Bronchial epithelial cell (primary cell): Measurements from ENCODE around the gene DMD. TPM values are rescaled to one million over a fixed set of nuclear protein-coding genes. Genes with fewer than 3 reads are reported as not detected.

Experiments
- DNase-seq: peaks from one replicate; pipeline ENCODE4 v3.0.0-alpha.2; 2010; ENCODE audit warnings: low read depth
- FAIRE-seq: peaks from 2 replicates; lab custom pipeline; 2011; peaks lifted over from hg19 to GRCh38; lab: Jason Lieb, UNC
- H3K27me3 ChIP-seq: 2 replicates; pipeline ENCODE4 v1.5.1; 2011; ENCODE audit warnings: low read length; ENCODE audit not compliant: control insufficient read depth, insufficient read depth
- H3K36me3 ChIP-seq: 2 replicates; pipeline ENCODE4 v1.5.1; 2011; ENCODE audit warnings: low read length; ENCODE audit not compliant: control insufficient read depth, insufficient read depth
- H3K4me3 ChIP-seq: 2 replicates; pipeline ENCODE4 v1.5.1; 2011; ENCODE audit warnings: mild to moderate bottlenecking, low read depth, low read length, control low read depth
- CTCF ChIP-seq: IDR thresholded peaks from 2 replicates; pipeline ENCODE4 v1.5.1; 2011; ENCODE audit warnings: mild to moderate bottlenecking, moderate library complexity, low read length, control low read depth, inconsistent platforms; ENCODE audit not compliant: insufficient read depth, severe bottlenecking
- total RNA-seq: library from RNA; depleted of rRNA; stranded (reverse); fragments of >200 nt; gene quantifications from 2 replicates; pipeline ENCODE4 v1.2.1, GENCODE V29; 2014

The DMD gene
- total RNA-seq, 1 donor from 2014 or later: 4.5 TPM

DNA sequence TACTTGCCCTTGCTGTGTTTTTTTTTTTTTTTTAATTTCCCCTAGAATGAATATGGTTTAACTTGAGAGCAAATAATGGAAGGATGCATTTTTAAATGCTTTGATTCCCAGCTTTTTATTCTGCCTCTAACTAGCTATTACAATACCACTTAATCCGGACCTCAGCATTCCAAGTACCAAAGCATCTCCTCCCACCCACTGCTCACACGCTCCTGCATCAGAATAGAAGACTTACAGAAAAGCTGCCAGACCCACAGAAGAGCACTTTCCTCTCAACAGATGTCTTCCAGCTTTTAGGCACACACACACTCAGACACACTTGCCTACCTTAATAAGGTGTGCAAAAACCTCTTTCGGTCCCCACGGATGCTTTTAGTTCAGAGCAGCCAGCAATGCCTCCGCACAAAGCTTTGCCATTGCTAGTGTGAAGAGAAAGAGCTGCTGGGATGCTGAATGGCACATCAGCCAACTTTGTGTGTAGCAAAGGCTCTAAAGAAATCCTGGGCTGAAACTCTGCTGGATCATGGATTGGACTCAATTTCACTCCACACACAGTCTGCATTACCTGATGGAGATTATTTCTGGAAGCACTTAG, 1056.2 kb downstream of the DMD start:
- Histone ChIP-seq H3K36me3 (no peaks in the 10 kb centered on the region), H3K27me3 (no peaks in the 10 kb centered on the region), H3K4me3 (no peak overlapping the region)
- FAIRE-seq (no peak), DNase-seq (no peak)
- no peak for TF ChIP-seq CTCF

- no peaks in the 10 kb centered on the region for H3K27me3 ChIP-seq
- DNase-seq (no peak), FAIRE-seq (no peak)
- no peaks in the 10 kb centered on the region for H3K36me3 ChIP-seq
- TF ChIP-seq CTCF: no peak
- no peak overlapping the region for H3K4me3 ChIP-seq
These were observed 1057.8 kb downstream of the DMD start for GRCh38 chrX:32153585-32153984.

DNA sequence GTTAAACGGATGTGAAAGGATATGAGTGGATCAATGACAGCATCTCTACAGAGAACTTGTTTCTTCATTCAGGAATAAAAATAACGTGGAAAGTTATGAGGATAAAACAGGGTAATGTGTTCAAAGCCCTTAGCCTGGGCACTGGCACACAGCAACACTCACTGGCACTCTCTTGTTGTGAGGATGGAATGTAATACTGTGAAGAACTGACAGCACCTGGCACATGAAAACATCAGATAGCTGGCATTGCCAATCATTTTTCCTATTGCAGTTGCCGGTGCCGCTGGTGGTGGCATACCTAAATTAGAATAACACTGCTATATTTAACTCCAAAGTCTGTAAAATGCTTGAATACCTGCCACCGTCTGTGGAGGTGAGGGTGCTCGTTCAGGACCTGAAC, 1061.2 kb downstream of the DMD start:
- DNase-seq (no peak), FAIRE-seq (no peak)
- H3K27me3 ChIP-seq: no peaks in the 10 kb centered on the region
- no peak for TF ChIP-seq CTCF
- no peaks in the 10 kb centered on the region for H3K36me3 ChIP-seq
- H3K4me3 ChIP-seq: no peak overlapping the region

DNA sequence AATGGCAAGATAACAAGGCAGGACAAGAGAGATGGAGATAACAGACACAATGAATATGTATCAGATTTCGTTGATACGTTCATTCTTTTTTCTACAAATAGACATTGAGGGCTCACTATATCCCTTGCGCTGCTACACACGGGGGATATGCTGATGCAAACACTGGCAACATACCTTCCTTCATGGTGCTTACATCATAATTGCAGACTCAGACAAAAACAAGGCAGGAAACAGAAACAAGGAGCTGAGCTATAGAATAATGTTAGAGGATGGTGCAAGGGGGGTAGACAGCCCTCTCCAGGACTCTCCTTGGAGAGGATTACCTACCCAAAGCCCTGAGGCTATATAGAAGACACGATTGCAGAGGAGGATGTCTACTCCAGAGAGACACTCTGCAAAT, 1069.5 kb downstream of the DMD start:
- DNase-seq (no peak), FAIRE-seq (no peak)
- H3K36me3 ChIP-seq: no peaks in the 10 kb centered on the region
- no peak for TF ChIP-seq CTCF
- H3K4me3 ChIP-seq: no peak overlapping the region
- no peaks in the 10 kb centered on the region for H3K27me3 ChIP-seq

- TF ChIP-seq CTCF: no peak
These were observed 1071.9 kb downstream of the DMD start for GRCh38 chrX:32139476-32139875.

GRCh38 chrX:32137525-32137924, 1073.8 kb downstream of the DMD start:
- no peak for FAIRE-seq
- Histone ChIP-seq H3K27me3 (no peaks in the 10 kb centered on the region), H3K36me3 (no peaks in the 10 kb centered on the region), H3K4me3 (no peak overlapping the region)
- no peak for DNase-seq
- TF ChIP-seq CTCF: no peak

More at GRCh38 chrX:32139476-32139875, 1071.9 kb downstream of the DMD start:
- DNase-seq (no peak), FAIRE-seq (no peak)
- no peaks in the 10 kb centered on the region for H3K36me3 ChIP-seq
- H3K27me3 ChIP-seq: no peaks in the 10 kb centered on the region
- H3K4me3 ChIP-seq: no peak overlapping the region
